Left kidney (tissue), 2 donors: ENCODE data around the gene ADPRHL1. TPM values are rescaled to one million over a fixed set of nuclear protein-coding genes. Genes with fewer than 3 reads are reported as not detected.

Experiments used
- DNase-seq: peaks from one replicate; pipeline ENCODE4 v3.0.0-alpha.2; 2013
- polyA plus RNA-seq: library from polyadenylated mRNA; unstranded; fragments of 120-200 nt; gene quantifications from one replicate; pipeline ENCODE4 v1.2.1, GENCODE V29; 2013; ENCODE audit not compliant: insufficient read length

Gene ADPRHL1
- polyA plus RNA-seq, 1 donor = 5.2 TPM

GRCh38 chr13:113432506-113433270, 20.6 kb downstream of the ADPRHL1 start:
- DNase-seq = no peak

GRCh38 chr13:113431171-113431570, 22.1 kb downstream of the ADPRHL1 start:
- DNase-seq = no peak

- DNase-seq = no peak
These were observed 22.7 kb downstream of the ADPRHL1 start for GRCh38 chr13:113430378-113431110.

GRCh38 chr13:113429608-113429985, 23.7 kb downstream of the ADPRHL1 start:
- DNase-seq = no peak

GRCh38 chr13:113428871-113429607, 24.2 kb downstream of the ADPRHL1 start:
- DNase-seq = no peak

- no peak for DNase-seq
These were observed 24.8 kb downstream of the ADPRHL1 start for GRCh38 chr13:113428469-113428865.

GRCh38 chr13:113427562-113428468, 25.5 kb downstream of the ADPRHL1 start:
- no peak for DNase-seq

- no peak for DNase-seq
These were observed 26.7 kb downstream of the ADPRHL1 start for GRCh38 chr13:113426591-113426986.

- no peak for DNase-seq
These were observed 27.2 kb downstream of the ADPRHL1 start for GRCh38 chr13:113425941-113426590.

GRCh38 chr13:113423520-113424163, 29.6 kb downstream of the ADPRHL1 start:
- no peak for DNase-seq

- no peak for DNase-seq
These were observed 30.3 kb downstream of the ADPRHL1 start for GRCh38 chr13:113422807-113423519.

GRCh38 chr13:113421673-113422270, 31.5 kb downstream of the ADPRHL1 start:
- no peak for DNase-seq

GRCh38 chr13:113420833-113421600, 32.3 kb downstream of the ADPRHL1 start:
- DNase-seq = no peak

- no peak for DNase-seq
These were observed 33.1 kb downstream of the ADPRHL1 start for GRCh38 chr13:113420232-113420631.

- DNase-seq = no peak
These were observed 33.6 kb downstream of the ADPRHL1 start for GRCh38 chr13:113419531-113420193.

- no peak for DNase-seq
These were observed 34.6 kb downstream of the ADPRHL1 start for GRCh38 chr13:113418722-113419049.

GRCh38 chr13:113417836-113418721, 35.2 kb downstream of the ADPRHL1 start:
- DNase-seq = no peak
